Testis (tissue), 2 donors: ENCODE measurements around the gene KLHL29.

Source experiments
- CTCF ChIP-seq, 3 experiments: fragments of 450-650 bp in 2 of 3; fragments of 200-600 bp in 1 of 3; sonication (generic) in 1 of 3; IDR thresholded peaks; one replicate each; pipeline ENCODE4 v1.5.1; 2016 to 2019; ENCODE audit warnings: antibody characterized with exemption in 3 of 3, mild to moderate bottlenecking in 2 of 3, moderate library complexity in 1 of 3
- POLR2A ChIP-seq: fragments of 450-650 bp; IDR thresholded peaks from one replicate; pipeline ENCODE4 v1.6.1; 2017; ENCODE audit warnings: antibody characterized with exemption, mild to moderate bottlenecking, moderate library complexity

- TF ChIP-seq CTCF (IDR thresholded peaks at IDR 0.05) (no peak), POLR2A (no peak)
Observed at GRCh38 chr2:23476786-23477185, 91.8 kb downstream of the KLHL29 start.
